Fibroblast of mammary gland (primary cell): Measurements from ENCODE around the gene GLDN.

Source experiments
- DNase-seq: peaks from one replicate; pipeline ENCODE4 v3.0.0-alpha.2; 2010; ENCODE audit warnings: low read depth
- H3K4me3 ChIP-seq: 2 replicates; pipeline ENCODE4 v1.5.1; 2011; ENCODE audit warnings: low read depth, mild to moderate bottlenecking, low read length, moderate library complexity; ENCODE audit not compliant: control insufficient read depth
- TF ChIP-seq, protein P1 (sequence below): conservative IDR thresholded peaks from 2 replicates; pipeline ENCODE4 v1.5.1; 2011; ENCODE audit warnings: low read depth, low read length, inconsistent platforms; ENCODE audit not compliant: control insufficient read depth, insufficient read depth

The GLDN gene

DNA sequence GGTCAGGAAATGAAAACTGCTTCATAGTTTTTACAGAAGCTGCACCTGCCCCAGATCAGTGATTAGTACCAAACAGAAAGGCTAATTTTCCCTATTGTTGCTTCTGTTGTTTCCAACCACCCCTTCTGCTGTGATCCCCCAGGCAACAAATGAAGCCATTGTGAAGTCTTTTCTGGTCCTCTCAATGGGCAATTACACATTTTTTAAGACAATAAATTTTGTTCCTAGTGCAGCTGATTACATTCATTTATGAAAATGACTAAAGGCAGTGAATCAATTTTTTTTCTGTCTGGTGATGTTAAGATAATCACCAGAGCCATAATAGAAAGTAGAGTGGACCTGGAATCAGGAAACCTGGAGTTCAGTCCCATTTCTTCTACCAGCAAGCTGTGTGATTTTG, 32.7 kb downstream of the GLDN start:
- TF ChIP-seq, protein P1, sequence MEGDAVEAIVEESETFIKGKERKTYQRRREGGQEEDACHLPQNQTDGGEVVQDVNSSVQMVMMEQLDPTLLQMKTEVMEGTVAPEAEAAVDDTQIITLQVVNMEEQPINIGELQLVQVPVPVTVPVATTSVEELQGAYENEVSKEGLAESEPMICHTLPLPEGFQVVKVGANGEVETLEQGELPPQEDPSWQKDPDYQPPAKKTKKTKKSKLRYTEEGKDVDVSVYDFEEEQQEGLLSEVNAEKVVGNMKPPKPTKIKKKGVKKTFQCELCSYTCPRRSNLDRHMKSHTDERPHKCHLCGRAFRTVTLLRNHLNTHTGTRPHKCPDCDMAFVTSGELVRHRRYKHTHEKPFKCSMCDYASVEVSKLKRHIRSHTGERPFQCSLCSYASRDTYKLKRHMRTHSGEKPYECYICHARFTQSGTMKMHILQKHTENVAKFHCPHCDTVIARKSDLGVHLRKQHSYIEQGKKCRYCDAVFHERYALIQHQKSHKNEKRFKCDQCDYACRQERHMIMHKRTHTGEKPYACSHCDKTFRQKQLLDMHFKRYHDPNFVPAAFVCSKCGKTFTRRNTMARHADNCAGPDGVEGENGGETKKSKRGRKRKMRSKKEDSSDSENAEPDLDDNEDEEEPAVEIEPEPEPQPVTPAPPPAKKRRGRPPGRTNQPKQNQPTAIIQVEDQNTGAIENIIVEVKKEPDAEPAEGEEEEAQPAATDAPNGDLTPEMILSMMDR = no peak
- no peak overlapping the region for H3K4me3 ChIP-seq
- no peak for DNase-seq

DNA sequence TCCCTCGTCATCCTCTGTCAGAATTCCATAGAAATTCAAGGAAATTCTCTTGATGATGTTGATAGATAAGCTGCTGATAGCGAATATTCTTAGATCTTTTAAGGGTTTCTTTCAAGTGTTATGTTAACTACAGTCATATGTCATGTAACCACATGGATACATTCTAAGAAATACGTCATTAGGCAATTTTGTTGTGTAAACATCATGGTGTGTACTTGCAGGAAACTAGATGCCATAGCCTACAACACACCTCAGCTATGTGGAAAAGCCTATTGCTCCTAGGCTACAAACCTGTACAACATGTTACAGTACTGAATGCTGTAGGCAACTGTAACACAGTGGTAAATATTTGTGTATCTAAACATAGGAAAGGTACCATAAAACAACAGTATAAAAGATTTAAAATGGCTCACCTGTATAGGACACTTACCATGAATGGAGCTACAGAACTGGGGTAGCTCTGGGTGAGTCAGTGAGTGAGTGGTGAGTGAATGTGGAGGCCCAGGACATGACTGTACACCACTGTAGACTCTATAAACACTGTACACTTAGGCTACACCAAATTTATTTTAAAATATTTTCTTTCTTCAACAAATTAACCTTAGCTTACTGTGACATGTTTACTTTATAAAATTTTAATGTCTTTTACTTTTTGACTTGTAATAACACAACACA, 34.6 kb downstream of the GLDN start:
- H3K4me3 ChIP-seq = no peak overlapping the region
- DNase-seq = peak; percentile 74
- TF ChIP-seq, protein P1 = no peak

DNA sequence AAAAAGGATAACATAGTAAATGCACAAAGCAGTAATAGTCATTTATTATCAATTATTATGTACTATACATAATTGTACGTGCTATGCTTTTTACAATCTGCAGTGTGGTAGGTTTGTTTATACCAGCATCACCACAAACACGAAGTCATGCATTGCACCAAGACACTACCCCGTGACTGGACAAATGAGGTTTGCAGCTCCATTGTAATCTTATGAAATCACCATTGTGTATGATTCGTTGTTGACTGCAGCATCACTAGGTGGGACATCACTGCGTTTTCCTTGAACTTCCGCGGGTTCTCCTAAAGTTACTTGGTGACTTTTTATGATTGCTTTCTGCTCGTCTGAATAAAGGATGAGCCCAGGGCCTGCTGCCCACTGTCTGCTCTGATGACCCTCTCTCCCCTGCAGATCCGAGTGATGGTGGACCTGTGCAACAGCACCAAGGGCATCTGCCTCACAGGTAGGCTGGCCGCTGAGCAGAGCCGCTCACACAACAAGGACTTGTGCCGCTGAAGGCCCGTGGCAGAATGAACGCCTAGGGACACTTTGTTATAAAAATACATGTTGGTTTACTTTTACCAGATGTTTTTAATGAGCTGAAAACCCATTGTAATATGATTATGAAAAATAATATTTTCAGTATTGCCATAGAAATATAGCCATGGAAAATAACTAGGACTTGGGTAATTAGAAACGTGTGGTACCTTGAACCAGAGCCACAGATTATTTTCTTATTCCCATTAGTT, 35.8 kb downstream of the GLDN start:
- DNase-seq = peak; percentile 89
- no peak overlapping the region for H3K4me3 ChIP-seq
- TF ChIP-seq, protein P1 = no peak

DNA sequence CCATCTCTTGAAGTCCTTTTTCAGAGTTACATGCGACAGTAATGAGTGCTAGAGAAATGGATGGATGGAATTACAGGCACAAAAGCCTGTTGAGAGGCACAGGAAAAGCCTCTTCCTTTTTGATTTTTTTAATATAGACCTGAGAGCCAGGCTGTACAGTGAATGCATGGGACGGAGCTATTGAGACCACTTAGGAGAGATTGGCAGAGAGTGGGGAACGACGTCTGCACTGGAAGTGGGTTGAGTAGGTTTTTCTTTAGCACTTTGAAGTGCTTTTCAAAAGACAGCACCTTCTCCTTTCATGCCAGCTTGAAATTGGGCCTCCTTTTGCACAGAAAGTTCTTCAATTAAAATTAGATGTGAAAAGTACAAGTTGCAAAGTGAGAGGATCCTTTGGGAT, 37.0 kb downstream of the GLDN start:
- no peak for DNase-seq
- H3K4me3 ChIP-seq = no peak overlapping the region
- TF ChIP-seq, protein P1 = no peak

DNA sequence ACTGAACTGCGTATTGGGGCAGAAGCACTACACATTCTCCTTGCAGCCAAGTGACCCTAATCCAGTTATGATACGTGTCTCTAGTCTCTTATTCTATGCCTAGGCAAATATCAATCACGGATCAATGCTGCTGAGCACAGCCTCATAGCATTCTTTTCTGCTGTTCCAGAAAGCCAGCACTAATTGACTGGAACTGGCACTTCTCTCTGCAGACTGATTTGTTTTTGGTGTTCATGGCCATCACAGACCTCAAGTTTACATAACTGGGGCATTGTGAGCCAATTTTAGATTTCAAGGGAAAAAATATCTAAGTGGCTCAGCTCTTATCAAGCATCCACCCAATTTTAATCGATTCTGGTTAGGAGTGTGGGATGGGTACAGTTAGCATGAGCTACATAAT, 37.9 kb downstream of the GLDN start:
- TF ChIP-seq, protein P1 = no peak

DNA sequence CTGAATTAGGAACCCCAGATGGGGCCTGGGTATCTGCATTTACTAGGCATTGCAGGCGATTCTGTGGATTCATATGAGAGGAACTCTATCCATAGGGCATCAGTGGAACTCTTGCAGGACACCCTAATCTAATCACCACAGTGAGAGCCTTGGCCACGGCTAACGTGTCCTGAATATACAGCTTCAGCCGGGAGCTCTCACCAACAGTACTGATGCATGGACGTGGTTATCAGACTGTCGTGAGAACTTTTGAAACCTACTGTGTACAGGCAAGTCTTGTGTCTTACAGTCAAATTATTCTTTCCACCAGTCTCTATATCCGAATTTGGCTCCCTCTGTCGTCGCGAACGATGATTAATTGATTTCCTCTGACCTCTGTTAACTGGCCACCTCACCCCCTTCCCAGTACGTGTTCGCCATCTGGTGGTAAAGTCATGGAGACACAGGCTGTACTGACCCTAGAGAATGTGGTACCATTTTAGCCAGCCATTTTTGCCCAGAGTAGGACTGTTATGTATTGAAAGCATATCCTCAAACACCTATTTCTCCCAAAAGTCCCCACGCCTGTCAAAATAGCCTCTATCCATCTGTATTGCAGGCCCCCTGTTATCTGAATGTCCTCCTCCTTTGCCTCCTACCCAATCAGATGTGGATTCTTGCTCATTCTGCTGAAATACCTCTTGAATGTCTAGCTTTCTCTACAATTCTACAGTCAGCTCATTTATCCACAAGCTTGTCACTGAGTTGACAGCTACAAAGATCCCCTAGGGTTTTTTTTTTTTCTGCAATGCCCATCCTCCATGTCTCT, 39.7 kb downstream of the GLDN start:
- H3K4me3 ChIP-seq = no peak overlapping the region
- TF ChIP-seq, protein P1 = peak; percentile 97
- peak; percentile 84 for DNase-seq

More for the DNA sequence above, 37.9 kb downstream of the GLDN start:
- DNase-seq = no peak
- no peak overlapping the region for H3K4me3 ChIP-seq
